Measurements from ENCODE around the gene LMLN. TPM values are rescaled to one million over a fixed set of nuclear protein-coding genes. Genes with fewer than 3 reads are reported as not detected.
"Not testable (repeated sequence)": the region's sequence is repeated elsewhere in the genome, so short reads cannot be mapped to it uniquely, and the experiment has no call there.

Gene LMLN
- total RNA-seq, 2 experiments from 2014 or later = 3.5 to 3.6 TPM

DNA sequence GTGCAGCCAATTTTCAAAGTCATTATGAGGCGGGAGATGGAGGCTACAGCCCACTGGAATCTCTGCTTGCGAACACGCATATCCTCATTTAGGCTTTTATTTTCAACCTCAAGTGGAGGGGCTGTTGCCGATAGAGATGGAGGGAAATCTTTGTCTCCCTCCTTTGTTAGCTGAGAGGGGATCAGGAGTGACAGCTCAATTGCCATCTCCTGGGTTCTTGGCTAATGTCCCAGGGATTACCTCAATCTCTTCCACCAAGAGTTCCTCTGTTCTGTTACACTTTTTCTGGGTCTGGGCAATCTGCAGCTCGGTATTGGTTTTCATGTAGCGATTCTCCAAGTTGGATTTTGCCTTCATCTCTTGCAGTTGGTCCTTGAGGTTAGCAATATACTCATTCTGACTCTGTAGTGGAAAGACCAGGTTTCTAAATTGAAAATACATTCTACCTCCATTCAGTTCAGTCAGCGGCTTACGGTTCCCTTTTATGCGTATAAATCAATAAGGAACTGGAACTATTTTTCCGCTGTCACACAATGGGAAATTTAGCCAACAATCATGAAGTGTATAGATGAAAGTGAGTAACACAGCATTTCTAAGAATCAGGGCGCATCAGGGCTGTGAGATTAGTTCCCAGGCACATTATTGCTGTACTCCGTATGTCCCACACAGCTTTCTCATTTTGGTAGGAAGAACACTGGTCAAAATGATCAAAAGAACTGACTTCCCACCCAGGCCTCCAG, 46.2 kb upstream of the LMLN start:
- no peak overlapping the region for H3K27ac ChIP-seq (ENCODE audit: low read depth in 1 of 2, low read length in 2 of 2)
- ChIA-PET CTCF (interaction anchor here (0.9 kb wide), 1 partner anchor 8 kb away, joined by 3 read pairs; no protein-coding TSS in a partner anchor), POLR2A (no interaction called here)
- ATAC-seq (ENCODE audit: poor library complexity) (no peak), DNase-seq (no peak)
- H3K27ac Mint-ChIP-seq = no peak overlapping the region
- no peaks in the 10 kb centered on the region for H3K27me3 Mint-ChIP-seq
- H3K27me3 ChIP-seq (ENCODE audit: control insufficient read depth in 1 of 2, insufficient read depth in 2 of 2, low read length in 2 of 2) = no peaks in the 10 kb centered on the region
- no peak overlapping the region for H3K4me3 ChIP-seq (ENCODE audit: low read length)
- H3K36me3 ChIP-seq (ENCODE audit: insufficient read depth, low read length) = no peaks in the 10 kb centered on the region
- TF ChIP-seq, protein P1, sequence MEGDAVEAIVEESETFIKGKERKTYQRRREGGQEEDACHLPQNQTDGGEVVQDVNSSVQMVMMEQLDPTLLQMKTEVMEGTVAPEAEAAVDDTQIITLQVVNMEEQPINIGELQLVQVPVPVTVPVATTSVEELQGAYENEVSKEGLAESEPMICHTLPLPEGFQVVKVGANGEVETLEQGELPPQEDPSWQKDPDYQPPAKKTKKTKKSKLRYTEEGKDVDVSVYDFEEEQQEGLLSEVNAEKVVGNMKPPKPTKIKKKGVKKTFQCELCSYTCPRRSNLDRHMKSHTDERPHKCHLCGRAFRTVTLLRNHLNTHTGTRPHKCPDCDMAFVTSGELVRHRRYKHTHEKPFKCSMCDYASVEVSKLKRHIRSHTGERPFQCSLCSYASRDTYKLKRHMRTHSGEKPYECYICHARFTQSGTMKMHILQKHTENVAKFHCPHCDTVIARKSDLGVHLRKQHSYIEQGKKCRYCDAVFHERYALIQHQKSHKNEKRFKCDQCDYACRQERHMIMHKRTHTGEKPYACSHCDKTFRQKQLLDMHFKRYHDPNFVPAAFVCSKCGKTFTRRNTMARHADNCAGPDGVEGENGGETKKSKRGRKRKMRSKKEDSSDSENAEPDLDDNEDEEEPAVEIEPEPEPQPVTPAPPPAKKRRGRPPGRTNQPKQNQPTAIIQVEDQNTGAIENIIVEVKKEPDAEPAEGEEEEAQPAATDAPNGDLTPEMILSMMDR (IDR thresholded peaks at IDR 0.05) = no peak
- peaks cover 4% of the 10 kb centered on the region for H3K36me3 Mint-ChIP-seq (ENCODE audit: low read depth)
- intact Hi-C loops (cut with DNase I, micrococcal nuclease) = no loop called here
- no peak overlapping the region for H3K4me3 Mint-ChIP-seq
- H3K4me1 ChIP-seq (ENCODE audit: insufficient read depth, low read length) = no peaks in the 10 kb centered on the region
- H3K9me3 Mint-ChIP-seq = no peaks in the 10 kb centered on the region
- H3K4me1 Mint-ChIP-seq (ENCODE audit: low read depth) = no peaks in the 10 kb centered on the region
- no peaks in the 10 kb centered on the region for H3K9me3 ChIP-seq (ENCODE audit: control insufficient read depth in 1 of 2, insufficient read depth in 1 of 2, low read length in 2 of 2)

DNA sequence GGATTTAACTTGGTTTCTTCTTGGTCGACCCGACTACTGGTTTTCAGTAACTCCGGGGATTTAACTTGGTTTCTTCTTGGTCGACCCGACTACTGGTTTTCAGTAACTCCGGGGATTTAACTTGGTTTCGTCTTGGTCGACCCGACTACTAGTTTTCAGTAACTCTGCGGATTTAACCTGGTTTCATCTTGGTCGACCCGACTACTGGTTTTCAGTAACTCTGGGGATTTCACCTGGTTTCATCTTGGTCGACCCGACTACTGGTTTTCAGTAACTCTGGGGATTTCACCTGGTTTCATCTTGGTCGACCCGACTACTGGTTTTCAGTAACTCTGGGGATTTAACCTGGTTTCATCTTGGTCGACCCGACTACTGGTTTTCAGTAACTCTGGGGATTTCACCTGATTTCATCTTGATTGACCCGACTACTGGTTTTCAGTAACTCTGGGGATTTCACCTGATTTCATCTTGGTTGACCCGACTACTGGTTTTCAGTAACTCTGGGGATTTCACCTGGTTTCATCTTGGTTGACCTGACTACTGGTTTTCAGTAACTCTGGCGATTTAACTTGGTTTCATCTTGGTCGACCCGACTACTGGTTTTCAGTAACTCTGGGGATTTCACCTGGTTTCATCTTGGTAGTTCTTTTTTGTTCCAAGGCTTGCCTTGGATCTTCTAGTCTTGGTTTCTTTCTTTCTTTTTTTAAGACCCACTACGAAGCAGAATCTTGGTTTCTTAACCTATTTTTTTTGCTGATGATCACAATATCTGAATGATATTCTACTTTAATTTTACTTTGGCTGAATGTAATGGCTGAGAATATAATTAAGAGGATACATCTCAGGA, 38.4 kb upstream of the LMLN start:
- H3K9me3 ChIP-seq (ENCODE audit: control insufficient read depth in 1 of 2, insufficient read depth in 1 of 2, low read length in 2 of 2); DNase-seq; H3K4me1 ChIP-seq (ENCODE audit: insufficient read depth, low read length); H3K27ac ChIP-seq (ENCODE audit: low read depth in 1 of 2, low read length in 2 of 2); H3K27me3 Mint-ChIP-seq; ATAC-seq (ENCODE audit: poor library complexity); H3K4me1 Mint-ChIP-seq (ENCODE audit: low read depth); H3K36me3 ChIP-seq (ENCODE audit: insufficient read depth, low read length); CTCF ChIA-PET; H3K4me3 Mint-ChIP-seq; H3K27ac Mint-ChIP-seq; H3K9me3 Mint-ChIP-seq; H3K27me3 ChIP-seq (ENCODE audit: control insufficient read depth in 1 of 2, insufficient read depth in 2 of 2, low read length in 2 of 2); H3K4me3 ChIP-seq (ENCODE audit: low read length): not testable (repeated sequence)
- H3K36me3 Mint-ChIP-seq (ENCODE audit: low read depth) = peaks cover 18% of the 10 kb centered on the region
- intact Hi-C loops (cut with DNase I, micrococcal nuclease) = loop anchor here in 1 of 2 experiments (10.0 kb wide), 1 partner anchor 123 kb away; no protein-coding TSS in a partner anchor
- POLR2A ChIA-PET = interaction anchor here (0.6 kb wide), 1 partner anchor 17 kb away, joined by 5 read pairs; no protein-coding TSS in a partner anchor

DNA sequence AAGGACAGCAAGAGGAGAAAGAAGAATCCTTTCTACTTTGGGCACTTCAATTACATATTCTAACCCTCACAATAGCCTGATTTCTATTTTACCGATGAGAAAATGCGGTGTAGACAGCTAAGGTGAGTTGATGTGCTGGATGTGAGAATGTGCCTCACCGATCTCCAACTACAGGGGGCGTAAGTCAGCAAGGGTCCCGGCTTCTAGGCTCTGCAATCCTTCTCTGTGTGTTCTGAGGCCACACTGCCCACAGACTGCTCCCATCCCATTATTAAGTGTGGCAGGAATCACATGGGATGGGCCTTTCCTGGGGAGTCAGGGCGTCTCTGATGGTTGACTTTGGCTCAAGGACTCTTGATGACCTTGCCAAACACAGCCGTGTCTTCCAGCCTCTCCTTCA, 33.6 kb upstream of the LMLN start:
- intact Hi-C loops (cut with DNase I, micrococcal nuclease) = loop anchor here in 1 of 2 experiments (10.0 kb wide), 1 partner anchor 118 kb away; no protein-coding TSS in a partner anchor
- H3K36me3 Mint-ChIP-seq (ENCODE audit: low read depth) = peaks cover 51% of the 10 kb centered on the region
- POLR2A ChIA-PET = no interaction called here

DNA sequence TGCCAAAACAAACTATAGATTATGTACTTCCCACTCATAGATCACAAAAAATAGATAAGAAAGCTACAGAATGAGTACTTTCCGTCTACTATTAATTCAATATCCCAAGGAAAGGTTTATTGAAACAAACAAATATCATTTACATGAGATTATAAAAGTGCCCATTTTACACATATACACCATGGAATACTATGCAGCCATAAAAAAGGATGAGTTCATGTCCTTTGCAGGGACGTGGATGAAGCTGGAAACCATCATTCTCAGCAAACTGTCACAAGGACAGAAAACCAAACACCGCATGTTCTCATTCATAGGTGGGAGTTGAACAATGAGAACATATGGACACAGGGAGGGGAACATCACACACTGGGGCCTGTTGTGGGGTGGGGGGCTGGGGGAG, 32.4 kb upstream of the LMLN start:
- H3K4me1 Mint-ChIP-seq (ENCODE audit: low read depth); H3K36me3 ChIP-seq (ENCODE audit: insufficient read depth, low read length); H3K27ac ChIP-seq (ENCODE audit: low read depth in 1 of 2, low read length in 2 of 2); H3K4me3 Mint-ChIP-seq; CTCF ChIA-PET; H3K9me3 ChIP-seq (ENCODE audit: control insufficient read depth in 1 of 2, insufficient read depth in 1 of 2, low read length in 2 of 2); H3K9me3 Mint-ChIP-seq; H3K27me3 ChIP-seq (ENCODE audit: control insufficient read depth in 1 of 2, insufficient read depth in 2 of 2, low read length in 2 of 2); DNase-seq; H3K27me3 Mint-ChIP-seq; POLR2A ChIA-PET; ATAC-seq (ENCODE audit: poor library complexity); H3K27ac Mint-ChIP-seq; H3K4me1 ChIP-seq (ENCODE audit: insufficient read depth, low read length); H3K4me3 ChIP-seq (ENCODE audit: low read length): not testable (repeated sequence)
- H3K36me3 Mint-ChIP-seq (ENCODE audit: low read depth) = peaks cover 50% of the 10 kb centered on the region
- intact Hi-C loops (cut with DNase I, micrococcal nuclease) = loop anchor here in 1 of 2 experiments (10.0 kb wide), 1 partner anchor 117 kb away; no protein-coding TSS in a partner anchor

More for the DNA sequence above, 33.6 kb upstream of the LMLN start:
- Histone ChIP-seq H3K9me3 (ENCODE audit: control insufficient read depth in 1 of 2, insufficient read depth in 1 of 2, low read length in 2 of 2) (no peaks in the 10 kb centered on the region), H3K4me1 (ENCODE audit: insufficient read depth, low read length) (no peaks in the 10 kb centered on the region), H3K36me3 (ENCODE audit: insufficient read depth, low read length) (peaks cover 9% of the 10 kb centered on the region), H3K27me3 (ENCODE audit: control insufficient read depth in 1 of 2, insufficient read depth in 2 of 2, low read length in 2 of 2) (no peaks in the 10 kb centered on the region), H3K27ac (ENCODE audit: low read depth in 1 of 2, low read length in 2 of 2) (no peak overlapping the region), H3K4me3 (ENCODE audit: low read length) (no peak overlapping the region)
- no peak for ATAC-seq (ENCODE audit: poor library complexity)
- Mint-ChIP-seq H3K27ac (no peak overlapping the region), H3K9me3 (no peaks in the 10 kb centered on the region), H3K4me1 (ENCODE audit: low read depth) (no peaks in the 10 kb centered on the region), H3K27me3 (no peaks in the 10 kb centered on the region), H3K4me3 (no peak overlapping the region)
- CTCF ChIA-PET = no interaction called here
- no peak for DNase-seq
- TF ChIP-seq, protein P1 (IDR thresholded peaks at IDR 0.05) = no peak
